Skeletal muscle tissue (tissue), 4 donors: Measurements from ENCODE around the gene LCN12. TPM values are rescaled to one million over a fixed set of nuclear protein-coding genes. Genes with fewer than 3 reads are reported as not detected.
A peak's percentile ranks its signal among the peaks of the same experiment; 100 is the strongest.

Experiments used
- H3K27ac ChIP-seq: one replicate; pipeline ENCODE4 v1.7.0; 2013; ENCODE audit warnings: mild to moderate bottlenecking, low read depth, low read length, inconsistent platforms
- H3K27me3 ChIP-seq, 3 donors: one replicate each; pipeline ENCODE4 v1.7.0; 2013; ENCODE audit warnings: low read length in 3 of 3; ENCODE audit not compliant: control insufficient read depth in 3 of 3, insufficient read depth in 3 of 3
- H3K36me3 ChIP-seq, 3 donors: one replicate each; pipeline ENCODE4 v1.7.0; 2013; ENCODE audit warnings: low read length in 3 of 3; ENCODE audit not compliant: control insufficient read depth in 3 of 3, insufficient read depth in 3 of 3
- H3K4me1 ChIP-seq, 3 donors: one replicate each; pipeline ENCODE4 v1.7.0; 2013; ENCODE audit warnings: low read length in 3 of 3, mild to moderate bottlenecking in 3 of 3; ENCODE audit not compliant: control insufficient read depth in 3 of 3, insufficient read depth in 3 of 3
- H3K4me3 ChIP-seq, 3 donors: one replicate each; pipeline ENCODE4 v1.7.0; 2013; ENCODE audit warnings: low read length in 3 of 3
- H3K9ac ChIP-seq, 3 donors: one replicate each; pipeline ENCODE4 v1.7.0; 2013; ENCODE audit warnings: low read length in 3 of 3, mild to moderate bottlenecking in 3 of 3, moderate library complexity in 2 of 3, low read depth in 1 of 3
- H3K9me3 ChIP-seq, 3 donors: one replicate each; pipeline ENCODE4 v1.7.0; 2013; ENCODE audit warnings: low read length in 3 of 3; ENCODE audit not compliant: control insufficient read depth in 3 of 3
- total RNA-seq: library from RNA; depleted of rRNA; stranded (reverse); fragments of >200 nt; gene quantifications from one replicate; pipeline ENCODE4 v1.2.3, GENCODE V29; 2014
- donor health status: Osteomylitis.

The LCN12 gene
- total RNA-seq, 1 donor from 2014 or later, result not detected

DNA sequence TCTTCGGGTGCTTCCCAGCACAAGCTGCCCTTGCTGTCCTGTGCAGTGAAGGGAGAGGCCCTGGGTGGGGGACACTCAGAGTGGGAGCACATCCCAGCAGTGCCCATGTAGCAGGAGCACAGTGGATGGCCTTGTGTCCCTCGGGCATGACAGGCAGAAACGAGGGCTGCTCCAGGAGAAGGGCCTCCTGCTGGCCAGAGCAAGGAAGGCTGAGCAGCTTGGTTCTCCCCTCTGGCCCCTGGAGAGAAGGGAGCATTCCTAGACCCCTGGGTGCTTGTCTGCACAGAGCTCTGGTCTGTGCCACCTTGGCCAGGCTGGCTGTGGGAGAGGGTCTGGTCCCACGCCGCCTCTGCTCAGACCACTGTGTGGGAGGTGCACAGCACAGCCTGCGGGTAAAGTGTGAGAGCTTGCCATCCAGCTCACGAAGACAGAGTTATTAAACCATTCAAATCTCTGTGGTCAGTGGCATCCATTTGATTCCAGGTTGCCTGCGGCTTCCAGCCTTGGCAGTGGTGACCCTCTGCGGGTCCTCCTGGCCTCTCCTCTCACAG is 25.8 kb upstream of the LCN12 start:
- Histone ChIP-seq H3K4me3 (no peak overlapping the region), H3K27ac (no peak overlapping the region), H3K27me3 (no peaks in the 10 kb centered on the region), H3K9me3 (no peaks in the 10 kb centered on the region), H3K4me1 (peaks cover 27 to 64% (median 58%) of the 10 kb centered on the region in 3 donors), H3K9ac (peak overlapping the region in 1 of 3 donors; percentile 25), H3K36me3 (peaks cover 16 to 27% (median 17%) of the 10 kb centered on the region in 3 donors)

DNA sequence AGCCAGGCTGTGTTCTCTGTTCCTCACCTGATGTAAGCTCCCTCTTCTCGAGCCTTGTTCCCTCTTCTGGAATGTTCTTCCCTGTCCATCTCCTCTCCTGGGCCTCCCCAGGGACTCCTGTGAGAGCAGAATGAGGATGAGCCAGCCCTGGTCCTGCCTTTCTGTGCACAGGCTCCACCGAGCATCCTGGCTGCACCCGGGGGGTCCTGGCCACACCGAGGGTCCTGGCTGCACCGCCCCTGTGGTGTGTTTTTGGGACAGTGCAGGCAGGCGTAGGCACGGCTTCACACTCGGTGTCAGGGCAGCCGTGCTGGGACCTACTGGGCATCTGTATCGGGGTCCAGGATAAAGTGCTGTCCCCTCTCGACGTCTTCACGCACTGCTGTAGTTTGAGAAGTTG is 25.3 kb upstream of the LCN12 start:
- Histone ChIP-seq H3K4me3 (no peak overlapping the region), H3K27ac (no peak overlapping the region), H3K4me1 (peaks cover 27 to 61% (median 55%) of the 10 kb centered on the region in 3 donors), H3K27me3 (no peaks in the 10 kb centered on the region), H3K9ac (peak overlapping the region in 1 of 3 donors; percentile 32), H3K9me3 (no peaks in the 10 kb centered on the region), H3K36me3 (peaks cover 16 to 27% (median 17%) of the 10 kb centered on the region in 3 donors)

DNA sequence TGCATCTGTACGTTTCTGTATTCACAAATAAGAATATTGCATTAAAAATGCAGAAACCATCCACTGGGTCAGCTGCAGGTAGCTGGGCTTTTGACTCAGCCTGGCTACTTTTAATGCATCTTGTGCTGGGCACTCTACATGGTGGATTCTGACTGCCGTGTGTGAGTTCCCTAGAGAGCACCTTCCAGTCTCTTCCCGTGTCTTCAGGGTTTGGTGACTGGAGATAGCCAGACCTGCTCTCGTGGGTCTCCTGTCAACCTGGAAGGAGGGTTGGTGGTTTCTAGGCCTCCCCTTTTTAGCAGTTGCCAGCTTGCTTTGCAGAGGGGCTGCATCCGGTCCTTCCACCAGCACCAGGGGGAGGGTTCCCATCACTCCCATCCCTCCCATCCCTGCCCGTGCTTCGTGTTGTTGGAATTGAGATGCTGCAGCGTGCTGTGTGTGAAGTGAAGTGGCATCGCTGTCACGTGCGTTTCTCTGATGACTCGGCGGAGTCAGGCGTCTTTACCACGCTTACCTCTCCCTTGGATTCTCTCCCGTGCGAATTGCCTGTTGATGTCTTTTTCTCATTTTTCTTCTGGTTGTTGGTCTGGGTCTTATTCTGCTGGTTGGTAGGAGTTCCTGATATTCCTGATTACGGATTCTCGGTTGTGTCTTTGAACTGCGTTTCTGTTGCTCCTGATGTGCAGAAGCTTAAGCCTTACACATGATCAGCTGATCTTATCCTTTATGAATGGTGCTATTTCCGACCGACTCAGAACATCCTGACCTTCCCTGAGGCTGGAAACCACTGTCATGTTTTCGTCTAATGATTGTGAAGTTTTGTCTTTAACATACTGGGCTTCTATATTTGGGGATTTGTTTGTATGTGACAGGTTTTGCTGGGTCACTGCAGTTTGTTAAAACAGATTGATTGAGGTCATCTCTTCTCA is 24.5 kb upstream of the LCN12 start:
- H3K4me3 ChIP-seq, result peak overlapping the region in 2 of 3 donors; percentile 41 to 81
- H3K9me3 ChIP-seq, result no peaks in the 10 kb centered on the region
- peak overlapping the region; percentile 61 to 91 (median 72) for H3K9ac ChIP-seq
- H3K27me3 ChIP-seq, result no peaks in the 10 kb centered on the region
- H3K27ac ChIP-seq, result peak overlapping the region; percentile 88
- H3K4me1 ChIP-seq, result peaks cover 27 to 55% (median 48%) of the 10 kb centered on the region in 3 donors
- H3K36me3 ChIP-seq, result peaks cover 16 to 27% (median 17%) of the 10 kb centered on the region in 3 donors

DNA sequence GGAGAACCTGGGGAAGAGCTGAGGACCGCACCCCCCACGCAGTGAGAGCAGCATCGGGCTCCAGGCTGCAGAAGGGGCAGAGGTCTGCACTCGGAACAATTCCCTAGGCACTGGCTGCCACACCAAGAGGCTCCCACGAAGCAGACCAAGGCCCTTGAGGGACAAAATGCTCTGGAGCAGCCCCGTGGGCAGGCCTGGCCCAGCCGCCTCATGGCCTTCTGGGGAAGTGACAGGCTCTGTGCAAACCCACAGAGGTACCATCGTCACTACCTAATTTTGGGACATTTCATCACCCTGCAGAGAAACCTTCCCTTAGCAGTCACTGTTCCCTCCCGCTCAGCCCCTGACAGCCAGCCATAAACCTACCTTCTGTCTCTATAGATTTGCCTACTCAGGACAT is 23.5 kb upstream of the LCN12 start:
- Histone ChIP-seq H3K9me3 (no peaks in the 10 kb centered on the region), H3K27me3 (no peaks in the 10 kb centered on the region), H3K4me1 (peaks cover 27 to 53% (median 49%) of the 10 kb centered on the region in 3 donors), H3K27ac (peak overlapping the region; percentile 88), H3K4me3 (peak overlapping the region in 2 of 3 donors; percentile 41 to 81), H3K36me3 (peaks cover 16 to 24% (median 16%) of the 10 kb centered on the region in 3 donors), H3K9ac (peak overlapping the region; percentile 61 to 91 (median 72))

DNA sequence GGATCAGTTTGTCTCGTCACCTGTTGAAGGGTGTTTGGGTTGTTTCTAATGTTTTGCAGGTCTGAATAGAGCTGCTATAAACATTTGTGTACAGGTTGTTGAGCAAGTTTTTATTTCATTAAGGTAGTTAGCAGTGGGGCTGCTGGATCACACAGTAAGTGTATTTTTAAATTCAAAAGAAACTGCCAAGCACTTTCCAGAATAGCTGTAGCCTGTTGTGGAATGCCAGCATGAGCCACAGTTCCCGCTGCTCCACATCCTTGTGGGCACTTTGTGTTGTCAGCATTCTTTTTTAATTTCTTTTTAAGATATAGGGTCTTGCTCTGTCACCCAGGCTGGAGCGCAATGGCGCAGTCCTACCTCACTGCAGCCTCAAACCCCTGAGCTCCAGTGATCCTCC is 22.1 kb upstream of the LCN12 start:
- no peaks in the 10 kb centered on the region for H3K9me3 ChIP-seq
- H3K36me3 ChIP-seq, result peaks cover 12 to 19% (median 12%) of the 10 kb centered on the region in 3 donors
- peak overlapping the region; percentile 88 for H3K27ac ChIP-seq
- H3K4me1 ChIP-seq, result peaks cover 27 to 53% (median 51%) of the 10 kb centered on the region in 3 donors
- H3K9ac ChIP-seq, result peak overlapping the region; percentile 33 to 91 (median 70)
- H3K27me3 ChIP-seq, result no peaks in the 10 kb centered on the region
- peak overlapping the region in 2 of 3 donors; percentile 20 to 45 for H3K4me3 ChIP-seq

DNA sequence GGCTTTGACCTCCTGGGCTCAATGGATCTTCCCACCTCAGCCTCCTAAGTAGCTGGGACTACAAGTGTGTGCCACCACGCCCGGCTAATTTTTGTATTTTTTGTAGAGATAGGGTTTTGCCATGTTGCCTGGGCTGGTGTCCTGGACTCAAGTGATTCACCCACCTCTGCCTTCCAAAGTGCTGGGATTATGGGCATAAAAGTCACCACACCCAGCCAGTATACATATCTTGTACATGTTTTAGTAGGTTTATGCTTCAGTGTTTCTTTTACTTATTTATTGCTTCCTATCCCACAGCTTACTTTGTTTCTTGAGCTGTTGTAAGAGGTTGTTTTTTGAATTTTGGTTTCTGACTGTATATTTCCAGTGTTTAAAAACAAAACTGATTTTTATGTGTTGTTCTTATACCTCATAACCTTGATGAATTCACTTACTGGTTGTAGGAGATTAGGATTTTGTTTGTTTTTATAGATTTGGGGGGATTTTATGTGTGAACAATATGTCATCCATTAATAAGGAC is 20.4 kb upstream of the LCN12 start:
- no peaks in the 10 kb centered on the region for H3K9me3 ChIP-seq
- no peaks in the 10 kb centered on the region for H3K27me3 ChIP-seq
- H3K36me3 ChIP-seq, result peaks cover 2 to 6% (median 4%) of the 10 kb centered on the region in 3 donors
- no peak overlapping the region for H3K4me3 ChIP-seq
- H3K9ac ChIP-seq, result no peak overlapping the region
- H3K27ac ChIP-seq, result no peak overlapping the region
- H3K4me1 ChIP-seq, result peaks cover 23 to 41% (median 38%) of the 10 kb centered on the region in 3 donors

DNA sequence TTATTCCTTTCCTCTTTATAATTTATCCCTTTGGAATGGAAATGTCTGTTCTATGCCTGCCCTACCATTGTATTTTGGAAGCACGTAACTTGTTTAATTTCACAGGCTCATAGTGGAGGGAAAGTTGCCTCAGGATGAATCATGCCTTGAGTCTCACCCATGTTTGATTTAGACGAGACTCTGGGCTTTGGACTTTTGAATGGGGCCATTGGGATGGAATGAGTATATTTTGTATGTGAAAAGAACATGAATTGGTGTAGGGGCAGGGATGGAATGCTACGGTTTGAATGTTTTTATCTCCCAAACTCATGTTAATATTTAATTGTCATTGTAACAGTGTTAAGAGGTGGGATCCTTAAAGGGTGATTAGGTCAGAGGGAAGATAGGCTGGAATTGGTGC is 17.8 kb upstream of the LCN12 start:
- Histone ChIP-seq H3K4me1 (peaks cover 10 to 27% (median 15%) of the 10 kb centered on the region in 3 donors), H3K36me3 (peaks cover 0 to 4% (median 0%) of the 10 kb centered on the region in 3 donors), H3K9me3 (no peaks in the 10 kb centered on the region), H3K27me3 (no peaks in the 10 kb centered on the region), H3K9ac (no peak overlapping the region), H3K27ac (no peak overlapping the region), H3K4me3 (no peak overlapping the region)

DNA sequence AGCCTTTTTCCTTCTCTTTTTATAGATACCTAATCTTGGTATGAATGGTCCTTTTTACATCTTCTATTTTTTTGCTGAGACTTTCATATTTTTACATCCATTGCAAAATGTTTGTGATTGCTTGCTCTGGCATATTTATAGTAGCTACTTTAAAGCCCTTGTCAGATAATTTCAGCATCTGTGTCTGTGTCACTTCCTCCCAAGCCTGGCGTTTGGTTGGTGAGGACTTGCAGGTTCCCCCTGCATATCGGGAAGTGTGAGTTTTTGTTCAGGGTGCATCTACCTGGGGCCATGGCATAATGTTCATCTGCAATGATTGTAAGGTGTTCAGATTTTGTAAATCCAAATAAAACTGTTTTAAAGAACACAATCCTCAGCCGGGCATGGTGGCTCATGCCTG is 16.4 kb upstream of the LCN12 start:
- no peaks in the 10 kb centered on the region for H3K9me3 ChIP-seq
- H3K27me3 ChIP-seq, result no peaks in the 10 kb centered on the region
- no peak overlapping the region for H3K27ac ChIP-seq
- peaks cover 5 to 9% (median 5%) of the 10 kb centered on the region in 3 donors for H3K36me3 ChIP-seq
- H3K4me1 ChIP-seq, result peaks cover 13 to 29% (median 13%) of the 10 kb centered on the region in 3 donors
- H3K4me3 ChIP-seq, result no peak overlapping the region
- H3K9ac ChIP-seq, result no peak overlapping the region

DNA sequence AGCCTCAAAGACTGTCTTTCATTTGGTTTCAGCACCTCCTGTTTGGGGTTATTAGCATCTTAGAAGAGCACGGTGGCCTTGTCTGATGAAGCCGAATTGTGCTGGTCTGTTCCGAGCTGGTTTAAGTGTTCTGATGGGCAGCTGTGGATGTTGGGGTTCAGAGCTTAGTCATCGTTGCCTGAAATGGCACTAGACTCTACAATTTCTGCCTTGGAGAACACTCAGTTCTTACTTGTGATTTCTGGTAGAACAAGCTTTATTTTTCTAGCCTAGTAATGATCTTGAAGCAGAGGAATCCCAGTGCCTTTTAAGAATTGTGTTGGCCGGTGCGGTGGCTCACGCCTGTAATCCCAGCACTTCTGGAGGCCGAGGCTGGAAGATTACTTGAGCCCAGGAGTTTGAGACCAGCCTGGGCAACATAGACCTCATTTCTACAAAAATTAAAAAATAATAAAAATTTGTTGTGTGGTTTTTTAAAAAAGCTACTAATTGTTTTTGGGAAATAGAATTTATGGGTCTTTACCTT is 15.4 kb upstream of the LCN12 start:
- Histone ChIP-seq H3K9me3 (peaks cover 0 to 2% (median 0%) of the 10 kb centered on the region in 3 donors), H3K9ac (no peak overlapping the region), H3K4me3 (no peak overlapping the region), H3K36me3 (peaks cover 16 to 19% (median 16%) of the 10 kb centered on the region in 3 donors), H3K27ac (no peak overlapping the region), H3K4me1 (peaks cover 21 to 39% (median 23%) of the 10 kb centered on the region in 3 donors), H3K27me3 (no peaks in the 10 kb centered on the region)
